ENCODE data around the gene UBE2E2.
"Not testable (repeated sequence)": the region's sequence is repeated elsewhere in the genome, so short reads cannot be mapped to it uniquely, and the experiment has no call there.

DNA sequence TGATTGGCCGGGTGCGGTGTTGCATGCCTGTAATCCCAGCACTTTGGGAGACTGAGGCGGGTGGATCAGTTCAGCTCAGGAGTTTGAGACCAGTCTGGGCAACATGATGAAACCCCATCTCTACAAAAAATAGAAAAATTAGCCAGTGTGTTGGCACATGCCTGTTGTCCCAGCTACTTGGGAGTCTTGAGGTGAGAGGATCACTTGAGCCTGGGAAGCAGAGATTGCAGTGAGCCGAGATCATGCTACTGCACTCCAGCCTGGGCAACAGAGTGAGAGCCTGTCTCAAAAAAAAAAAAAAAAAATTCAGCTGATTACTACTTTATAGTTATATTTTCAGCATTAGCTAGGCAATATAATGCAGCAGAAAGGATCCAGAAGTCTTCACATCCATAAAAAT lies 133.7 kb downstream of the UBE2E2 start:
- TF ChIP-seq POLR2A, CTCF (IDR thresholded peaks at IDR 0.05): not testable (repeated sequence)
